ENCODE data around the gene GPR87. TPM values are rescaled to one million over a fixed set of nuclear protein-coding genes. Genes with fewer than 3 reads are reported as not detected.
A peak's percentile ranks its signal among the peaks of the same experiment; 100 is the strongest.

The GPR87 gene
- total RNA-seq, 1 donor from 2014 or later: 5.5 TPM

DNA sequence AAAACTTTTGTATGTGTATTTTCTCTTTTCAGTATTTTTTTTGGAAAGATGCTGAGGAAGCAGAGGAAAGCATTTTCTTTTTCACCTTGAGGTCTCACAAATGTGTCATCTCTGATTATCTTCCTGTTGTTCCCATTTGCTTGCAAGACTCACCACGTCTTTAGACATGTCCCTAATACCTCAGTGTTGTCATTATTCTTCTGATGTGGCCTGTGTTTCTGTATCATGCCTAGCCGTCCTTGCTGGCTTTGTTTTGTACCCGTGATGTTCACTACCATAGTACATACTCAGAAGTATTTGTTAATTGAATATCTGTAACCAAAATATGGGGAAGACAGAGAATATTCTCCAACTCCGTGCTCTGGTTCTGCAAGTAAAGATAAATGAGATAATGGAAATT is 33.2 kb downstream of the GPR87 start:
- no peak overlapping the region for H3K27ac Mint-ChIP-seq
- H3K4me3 Mint-ChIP-seq: no peak overlapping the region
- H3K4me1 Mint-ChIP-seq (ENCODE audit: unreplicated experiment): peaks cover 24% of the 10 kb centered on the region
- no peaks in the 10 kb centered on the region for H3K36me3 Mint-ChIP-seq
- H3K9me3 Mint-ChIP-seq: no peaks in the 10 kb centered on the region
- DNase-seq (ENCODE audit: extremely low spot score, unreplicated experiment): no peak
- H3K27me3 Mint-ChIP-seq: no peaks in the 10 kb centered on the region
- no peak for TF ChIP-seq CTCF (conservative IDR thresholded peaks at IDR 0.05)

- no peaks in the 10 kb centered on the region for H3K27me3 Mint-ChIP-seq
- H3K9me3 Mint-ChIP-seq: no peaks in the 10 kb centered on the region
- H3K4me1 Mint-ChIP-seq (ENCODE audit: unreplicated experiment): peaks cover 24% of the 10 kb centered on the region
- H3K36me3 Mint-ChIP-seq: no peaks in the 10 kb centered on the region
- TF ChIP-seq CTCF (conservative IDR thresholded peaks at IDR 0.05): peak; percentile 85
- no peak overlapping the region for H3K4me3 Mint-ChIP-seq
- no peak overlapping the region for H3K27ac Mint-ChIP-seq
- DNase-seq (ENCODE audit: extremely low spot score, unreplicated experiment): no peak
Observed at GRCh38 chr3:151282921-151283320, 33.7 kb downstream of the GPR87 start.

- TF ChIP-seq CTCF (conservative IDR thresholded peaks at IDR 0.05): no peak
- Mint-ChIP-seq H3K36me3 (no peaks in the 10 kb centered on the region), H3K9me3 (no peaks in the 10 kb centered on the region), H3K27ac (no peak overlapping the region), H3K4me3 (no peak overlapping the region), H3K4me1 (ENCODE audit: unreplicated experiment) (peaks cover 24% of the 10 kb centered on the region), H3K27me3 (no peaks in the 10 kb centered on the region)
- DNase-seq (ENCODE audit: extremely low spot score, unreplicated experiment): no peak
Observed at GRCh38 chr3:151281671-151282324, 34.8 kb downstream of the GPR87 start.

DNA sequence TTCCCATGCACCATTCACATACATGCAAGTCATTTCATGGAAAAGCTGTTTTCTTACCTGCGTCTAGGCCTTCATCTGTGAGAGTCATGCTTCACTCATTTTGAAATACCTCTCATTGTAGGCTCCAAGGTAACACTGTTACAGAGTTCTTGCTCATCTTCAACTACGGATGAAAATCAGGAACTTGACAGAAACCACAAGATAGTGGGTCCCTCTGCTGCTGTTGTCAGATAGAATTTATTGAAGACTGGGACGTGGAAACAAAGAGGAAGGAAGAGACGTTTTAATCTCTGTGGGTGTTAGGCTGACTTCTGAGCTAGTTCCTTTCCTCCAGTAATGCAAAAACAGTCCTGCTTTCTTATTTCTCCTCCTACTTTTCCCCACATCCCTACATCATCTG is 38.4 kb downstream of the GPR87 start, which contains the start of gene P2RY14:
TSS of gene P2RY14 (minus strand) at position 313 of the 400 bp plus-strand sequence. CDS start 64,226 bp downstream, outside the sequence.
- Mint-ChIP-seq H3K27me3 (no peaks in the 10 kb centered on the region), H3K4me1 (ENCODE audit: unreplicated experiment) (peaks cover 15% of the 10 kb centered on the region), H3K27ac (no peak within 1 kb of the TSS), H3K4me3 (no peak within 1 kb of the TSS), H3K9me3 (no peaks in the 10 kb centered on the region), H3K36me3 (no peaks in the 10 kb centered on the region)
- TF ChIP-seq CTCF (conservative IDR thresholded peaks at IDR 0.05): no peak
- no peak for DNase-seq (ENCODE audit: extremely low spot score, unreplicated experiment)

- Mint-ChIP-seq H3K4me1 (ENCODE audit: unreplicated experiment) (peaks cover 7% of the 10 kb centered on the region), H3K9me3 (no peaks in the 10 kb centered on the region), H3K27ac (no peak overlapping the region), H3K27me3 (no peaks in the 10 kb centered on the region), H3K36me3 (no peaks in the 10 kb centered on the region), H3K4me3 (no peak overlapping the region)
- no peak for DNase-seq (ENCODE audit: extremely low spot score, unreplicated experiment)
- no peak for TF ChIP-seq CTCF (conservative IDR thresholded peaks at IDR 0.05)
Observed at GRCh38 chr3:151276687-151277042, 40.0 kb downstream of the GPR87 start.

Measured in type B pancreatic cell (in vitro differentiated cells).